IMR-90 (cell line): ENCODE measurements around the gene TSKU. TPM values are rescaled to one million over a fixed set of nuclear protein-coding genes. Genes with fewer than 3 reads are reported as not detected.

Experiments
- ATAC-seq: fragments of 200-7000 bp; cut with Tn5 transposase; 2 replicates; pipeline ENCODE4 v1.9.1; 2020; ENCODE audit warnings: low read depth, mild to moderate bottlenecking, moderate library complexity
- BruUV-seq: library from RNA; stranded (reverse); fragments of 400-500 nt; replicated peaks from 2 replicates; lab custom pipeline; 2021; lab: Mats Ljungman, UMichigan
- CTCF ChIA-PET: fragments of 300-600 bp; formaldehyde crosslinking; extraction: SDS; loops from one replicate; lab custom pipeline; 2021; ENCODE audit warnings: antibody characterized with exemption; lab: Yijun Ruan, JAX
- POLR2A ChIA-PET: fragments of 300-600 bp; sonication (Branson Sonifier 250); formaldehyde crosslinking; loops from one replicate; lab custom pipeline; 2022; ENCODE audit warnings: antibody characterized with exemption; ENCODE audit not compliant: unreplicated experiment; lab: Charles Lee
- DNase-seq: peaks from one replicate; pipeline ENCODE4 v3.0.0; 2013
- H2AFZ ChIP-seq: replicated peaks from 2 replicates; pipeline ENCODE3; 2013; ENCODE audit warnings: low read length, mild to moderate bottlenecking; ENCODE audit not compliant: poor library complexity
- H2AK5ac ChIP-seq: 2 replicates; pipeline ENCODE4 v1.6.1; 2013; ENCODE audit warnings: low read depth, low read length, inconsistent platforms
- H2AK9ac ChIP-seq: replicated peaks from 2 replicates; pipeline ENCODE3; 2013; ENCODE audit warnings: mild to moderate bottlenecking, low read depth, low read length, moderate library complexity; ENCODE audit not compliant: poor library complexity
- H2BK120ac ChIP-seq: 2 replicates; pipeline ENCODE4 v1.6.1; 2013; ENCODE audit warnings: low read depth, low read length, inconsistent platforms
- H2BK15ac ChIP-seq: 3 replicates; pipeline ENCODE4 v1.6.1; 2013; ENCODE audit warnings: low read depth, low read length, inconsistent platforms
- H2BK20ac ChIP-seq: 2 replicates; pipeline ENCODE4 v1.6.1; 2013; ENCODE audit warnings: low read depth, mild to moderate bottlenecking, inconsistent platforms, low read length, moderate library complexity
- H2BK5ac ChIP-seq: 2 replicates; pipeline ENCODE4 v1.6.1; 2013; ENCODE audit warnings: mild to moderate bottlenecking, low read depth, low read length, inconsistent platforms; ENCODE audit not compliant: poor library complexity, severe bottlenecking
- H3K14ac ChIP-seq: replicated peaks from 2 replicates; pipeline ENCODE4 v1.6.1; 2013; ENCODE audit warnings: low read depth, low read length, inconsistent platforms
- H3K18ac ChIP-seq: 2 replicates; pipeline ENCODE4 v1.6.1; 2013; ENCODE audit warnings: low read depth, low read length, control low read depth
- H3K23ac ChIP-seq: 2 replicates; pipeline ENCODE4 v1.6.1; 2013; ENCODE audit warnings: low read depth, low read length, inconsistent platforms
- H3K27ac ChIP-seq: 2 replicates; pipeline ENCODE4 v1.5.1; 2013; ENCODE audit warnings: mild to moderate bottlenecking, control low read depth, low read length; ENCODE audit not compliant: insufficient read depth
- H3K27me3 ChIP-seq: 2 replicates; pipeline ENCODE4 v1.6.1; 2013; ENCODE audit warnings: low read length; ENCODE audit not compliant: control insufficient read depth, insufficient read depth
- H3K36me3 ChIP-seq: 2 replicates; pipeline ENCODE4 v1.6.1; 2013; ENCODE audit warnings: low read length, mixed read lengths; ENCODE audit not compliant: control insufficient read depth, insufficient read depth
- H3K4ac ChIP-seq: 2 replicates; pipeline ENCODE4 v1.6.1; 2013; ENCODE audit warnings: low read depth, low read length, inconsistent platforms
- H3K4me1 ChIP-seq: 2 replicates; pipeline ENCODE4 v1.6.1; 2013; ENCODE audit warnings: low read length, mixed read lengths; ENCODE audit not compliant: control insufficient read depth, insufficient read depth
- H3K4me2 ChIP-seq: 2 replicates; pipeline ENCODE4 v1.6.1; 2013; ENCODE audit warnings: low read depth, mild to moderate bottlenecking, control low read depth, low read length, moderate library complexity
- H3K4me3 ChIP-seq: 2 replicates; pipeline ENCODE4 v1.5.1; 2013; ENCODE audit warnings: low read depth, mild to moderate bottlenecking, control low read depth, low read length, moderate library complexity; ENCODE audit not compliant: insufficient read depth
- H3K56ac ChIP-seq: 2 replicates; pipeline ENCODE4 v1.6.1; 2013; ENCODE audit warnings: low read length, inconsistent platforms; ENCODE audit not compliant: insufficient read depth; ENCODE audit errors: extremely low read depth
- H3K79me1 ChIP-seq, 2 experiments: 2 replicates each; pipeline ENCODE4 v1.6.1; 2013; ENCODE audit warnings: low read length in 2 of 2, inconsistent platforms in 1 of 2, low read depth in 1 of 2
- H3K9ac ChIP-seq: 2 replicates; pipeline ENCODE4 v1.6.1; 2013; ENCODE audit warnings: low read depth, low read length, control low read depth
- H3K9me1 ChIP-seq: 2 replicates; pipeline ENCODE4 v1.6.1; 2013; ENCODE audit warnings: low read length, inconsistent platforms; ENCODE audit not compliant: insufficient read depth
- H3K9me3 ChIP-seq: 2 replicates; pipeline ENCODE4 v1.6.1; 2013; ENCODE audit warnings: low read length; ENCODE audit not compliant: control insufficient read depth, insufficient read depth
- H4K20me1 ChIP-seq: 2 replicates; pipeline ENCODE4 v1.6.1; 2013; ENCODE audit warnings: low read length, inconsistent platforms; ENCODE audit not compliant: insufficient read depth
- H4K5ac ChIP-seq: 2 replicates; pipeline ENCODE4 v1.6.1; 2013; ENCODE audit warnings: mild to moderate bottlenecking, low read depth, low read length, control low read depth
- H4K8ac ChIP-seq, 2 experiments: 2 replicates each; pipeline ENCODE4 v1.6.1; 2013; ENCODE audit warnings: low read depth in 2 of 2, low read length in 2 of 2, control low read depth in 1 of 2, inconsistent platforms in 1 of 2
- H4K91ac ChIP-seq: 2 replicates; pipeline ENCODE4 v1.6.1; 2013; ENCODE audit warnings: low read depth, low read length, inconsistent platforms; ENCODE audit not compliant: insufficient read depth
- MXI1 ChIP-seq: IDR thresholded peaks from 2 replicates; pipeline ENCODE4 v1.6.1; 2012; ENCODE audit warnings: low read depth, mild to moderate bottlenecking, low read length, moderate library complexity, borderline replicate concordance
- RAD21 ChIP-seq: IDR thresholded peaks from 2 replicates; pipeline ENCODE4 v1.6.1; 2012; ENCODE audit warnings: low read length, improper control_type of control experiment
- WGBS, 2 experiments: methylation state at CpG; one replicate each; pipeline versions ENCODE4 v1.1.5 to v1.1.7; 2013; ENCODE audit warnings: missing lambda C conversion rate in 2 of 2; ENCODE audit not compliant: insufficient read length in 1 of 2; ENCODE audit errors: extremely low coverage in 2 of 2; 5-methylcytosine and 5-hydroxymethylcytosine counted together
- dilution Hi-C: fragments of 300-500 bp; cut with HindIII; formaldehyde crosslinking; loops from one replicate; pipeline ENCODE4 v1.14.3; 2018; ENCODE audit warnings: low sequenced_read_pairs; ENCODE audit not compliant: unreplicated experiment
- in situ Hi-C: fragments of 300-500 bp; cut with MboI; formaldehyde crosslinking; loops from 3 replicates; pipeline ENCODE4 v1.14.3; 2019; ENCODE audit warnings: low sequenced_read_pairs, inconsistent platforms, mixed read lengths
- intact Hi-C: fragments of 100-400 bp; cut with micrococcal nuclease; formaldehyde crosslinking; loops from 2 replicates; pipeline ENCODE4 v1.10.0; 2022
- polyA plus RNA-seq, 3 experiments: library from polyadenylated mRNA; depleted of rRNA; stranded (reverse); fragments of >200 nt; gene quantifications; 2 replicates each; pipeline ENCODE4 v1.2.3, GENCODE V29; 2012; ENCODE audit warnings: low replicate concordance in 1 of 3
- total RNA-seq: library from RNA; depleted of rRNA; stranded (reverse); fragments of >200 nt; gene quantifications from 2 replicates; pipeline ENCODE4 v1.2.3, GENCODE V29; 2012

TSKU gene
- total and polyA plus RNA-seq, 2 of the 4 experiments (the other 2 are of a cell fraction) = 6.8 to 26.6 TPM

DNA sequence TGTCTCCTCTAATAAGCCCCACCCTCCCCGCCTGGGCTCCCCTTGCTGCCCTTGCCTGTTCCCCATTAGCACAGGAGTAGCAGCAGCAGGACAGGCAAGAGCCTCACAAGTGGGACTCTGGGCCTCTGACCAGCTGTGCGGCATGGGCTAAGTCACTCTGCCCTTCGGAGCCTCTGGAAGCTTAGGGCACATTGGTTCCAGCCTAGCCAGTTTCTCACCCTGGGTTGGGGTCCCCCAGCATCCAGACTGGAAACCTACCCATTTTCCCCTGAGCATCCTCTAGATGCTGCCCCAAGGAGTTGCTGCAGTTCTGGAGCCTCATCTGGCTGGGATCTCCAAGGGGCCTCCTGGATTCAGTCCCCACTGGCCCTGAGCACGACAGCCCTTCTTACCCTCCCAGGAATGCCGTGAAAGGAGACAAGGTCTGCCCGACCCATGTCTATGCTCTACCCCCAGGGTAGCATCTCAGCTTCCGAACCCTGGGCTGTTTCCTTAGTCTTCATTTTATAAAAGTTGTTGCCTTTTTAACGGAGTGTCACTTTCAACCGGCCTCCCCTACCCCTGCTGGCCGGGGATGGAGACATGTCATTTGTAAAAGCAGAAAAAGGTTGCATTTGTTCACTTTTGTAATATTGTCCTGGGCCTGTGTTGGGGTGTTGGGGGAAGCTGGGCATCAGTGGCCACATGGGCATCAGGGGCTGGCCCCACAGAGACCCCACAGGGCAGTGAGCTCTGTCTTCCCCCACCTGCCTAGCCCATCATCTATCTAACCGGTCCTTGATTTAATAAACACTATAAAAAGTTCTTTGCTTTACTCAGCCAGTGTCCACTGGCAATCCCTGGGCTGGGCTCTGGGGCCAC is 14.4 kb downstream of the TSKU start:
- H4K20me1 ChIP-seq = peaks cover 71% of the 10 kb centered on the region
- H2AFZ ChIP-seq = no peak overlapping the region
- no peak overlapping the region for H2AK9ac ChIP-seq
- no peak overlapping the region for H2BK5ac ChIP-seq
- no peak overlapping the region for H3K4me3 ChIP-seq
- no peak overlapping the region for H4K91ac ChIP-seq
- no peak overlapping the region for H2BK15ac ChIP-seq
- WGBS, 2 experiments = 90% methylated on average over 3 of the region's 11 CpGs; no CpG with 5 or more reads in 1 of the 2 experiments
- in situ Hi-C loops = no loop called here
- peaks cover 11% of the 10 kb centered on the region for H3K9me1 ChIP-seq
- H3K18ac ChIP-seq = no peak overlapping the region
- no peaks in the 10 kb centered on the region for H3K27me3 ChIP-seq
- CTCF ChIA-PET = interaction anchor here (1.3 kb wide), 1 partner anchor 53 kb away, joined by 3 read pairs; no protein-coding TSS in a partner anchor
- no peak overlapping the region for H3K9ac ChIP-seq
- no peak overlapping the region for H3K56ac ChIP-seq
- no peak overlapping the region for H3K14ac ChIP-seq
- intact Hi-C loops = no loop called here
- TF ChIP-seq RAD21 (no peak), MXI1 (no peak)
- no peak overlapping the region for H2BK120ac ChIP-seq
- no peak overlapping the region for H4K5ac ChIP-seq
- peaks cover 17% of the 10 kb centered on the region for H3K4me1 ChIP-seq
- POLR2A ChIA-PET = no interaction called here
- H3K36me3 ChIP-seq = peaks cover 28% of the 10 kb centered on the region
- no peak for ATAC-seq
- no peaks in the 10 kb centered on the region for H3K9me3 ChIP-seq
- H3K79me1 ChIP-seq = peaks cover 8 to 28% of the 10 kb centered on the region in 2 experiments; a peak in 3 of 4 replicates
- TSS peak; percentile 59 for BruUV-seq
- dilution Hi-C loops = no loop called here
- H3K4me2 ChIP-seq = no peak overlapping the region
- H2BK20ac ChIP-seq = no peak overlapping the region
- DNase-seq = no peak
- no peak overlapping the region for H4K8ac ChIP-seq
- no peak overlapping the region for H3K23ac ChIP-seq
- H3K27ac ChIP-seq = no peak overlapping the region
- H2AK5ac ChIP-seq = no peak overlapping the region
- no peak overlapping the region for H3K4ac ChIP-seq
